IPS-NIHi11 (cell line): ENCODE measurements around the gene NDUFA7.
"Not testable (repeated sequence)": the region's sequence is repeated elsewhere in the genome, so short reads cannot be mapped to it uniquely, and the experiment has no call there.

Source experiments
- DNase-seq: peaks from one replicate; pipeline ENCODE4 v3.0.0; 2012; ENCODE audit warnings: mixed read lengths, low spot score

NDUFA7 gene

DNA sequence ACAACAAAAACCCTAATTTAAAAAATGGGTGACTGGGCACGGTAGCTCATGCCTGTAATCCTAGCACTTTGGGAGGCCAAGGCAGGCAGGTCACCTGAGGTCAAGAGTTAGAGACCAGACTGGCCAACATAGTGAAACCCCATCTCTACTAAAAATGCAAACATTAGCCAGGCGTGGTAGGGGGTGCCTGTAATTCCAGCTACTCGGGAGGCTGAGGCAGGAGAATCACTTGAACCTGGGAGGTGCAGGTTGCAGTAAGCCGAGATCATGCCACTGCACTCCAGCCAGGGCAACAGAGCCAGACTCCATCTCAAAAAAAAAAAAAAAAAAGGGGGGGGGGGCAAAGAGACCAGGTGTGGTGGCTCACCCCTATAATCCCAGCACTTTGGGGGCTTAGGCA, 56.9 kb downstream of the NDUFA7 start:
- not testable (repeated sequence) for DNase-seq

DNA sequence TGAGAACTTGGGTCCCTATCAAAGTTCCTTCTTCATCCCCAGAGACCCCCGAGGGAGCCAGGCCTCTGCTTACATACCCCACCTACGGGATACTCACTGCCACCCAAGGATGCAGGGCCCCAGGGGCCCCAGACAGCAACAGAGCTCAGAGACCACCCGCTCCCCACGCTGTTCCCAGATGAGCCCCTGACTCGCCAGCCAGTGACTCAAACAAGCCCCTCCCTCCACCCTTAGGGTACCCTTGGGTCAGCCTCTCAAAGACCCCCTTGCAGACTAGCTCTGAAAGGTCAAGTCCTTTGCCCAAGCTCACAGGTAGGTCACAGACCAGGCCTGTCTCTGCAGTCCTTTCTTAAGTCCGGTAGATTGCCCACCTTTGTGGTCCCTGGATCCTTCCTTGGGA, 58.7 kb downstream of the NDUFA7 start:
- no peak for DNase-seq

DNA sequence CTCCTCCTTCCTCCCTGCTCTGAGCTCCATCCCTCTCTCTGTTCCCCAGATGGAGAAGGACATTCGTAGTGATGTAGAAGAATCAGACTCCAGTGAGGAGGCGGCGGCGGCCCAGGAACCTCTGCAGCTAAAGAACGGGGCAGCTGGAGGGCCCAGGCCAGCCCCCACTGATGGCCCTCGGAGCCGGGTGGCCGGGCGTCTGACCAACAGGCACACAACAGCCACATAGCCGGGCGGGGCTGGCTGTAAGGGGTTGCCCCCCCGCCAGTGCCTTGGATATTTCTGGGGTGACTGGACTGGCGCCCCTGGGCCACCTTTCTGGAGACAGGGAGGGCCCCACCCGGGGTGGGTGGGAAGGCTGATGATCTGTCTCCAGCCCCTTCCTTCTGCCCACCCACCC, 59.3 kb downstream of the NDUFA7 start:
- DNase-seq, result no peak

DNA sequence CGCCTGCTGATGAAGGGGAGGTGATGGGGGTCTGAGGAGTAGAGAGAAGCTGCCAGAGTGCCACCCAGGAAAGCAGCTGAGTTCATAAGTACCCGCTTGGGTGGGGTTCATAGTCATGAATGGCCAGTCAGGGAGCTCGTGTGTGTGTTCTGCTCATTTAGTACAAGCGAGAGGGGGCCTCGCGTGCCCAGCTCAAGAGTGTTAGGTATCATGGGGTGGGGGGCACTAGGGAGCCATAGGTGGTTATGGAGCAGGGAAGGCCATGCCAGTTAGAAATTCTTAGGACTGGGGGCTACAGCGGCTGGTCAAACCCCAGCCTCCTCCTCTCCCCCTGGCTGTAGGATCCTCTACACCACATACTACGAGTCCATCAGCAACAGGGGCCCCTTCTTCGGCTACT, 59.8 kb downstream of the NDUFA7 start:
- no peak for DNase-seq
